NCI-H2196 treated with DMSO at 0.1 percent for 48 hours (cell line): ENCODE data around the gene ANKRD28.

ENCODE experiments used
- DNase-seq: peaks from one replicate; lab custom pipeline; 2025; ENCODE audit not compliant: unreplicated experiment; lab: John Stamatoyannopoulos, UW

Gene ANKRD28

GRCh38 chr3:15804553-15805095 is 6.8 kb upstream of the ANKRD28 start:
- DNase-seq, result no peak

GRCh38 chr3:15803921-15804320 is 6.1 kb upstream of the ANKRD28 start:
- no peak for DNase-seq

- DNase-seq, result no peak
Observed at GRCh38 chr3:15801298-15801697, 3.5 kb upstream of the ANKRD28 start.

- DNase-seq, result no peak
Observed at GRCh38 chr3:15800780-15801179, 3.0 kb upstream of the ANKRD28 start.

GRCh38 chr3:15800327-15800726 is 2.5 kb upstream of the ANKRD28 start:
- DNase-seq, result no peak

GRCh38 chr3:15798533-15799245 is 910 bp upstream of the ANKRD28 start:
- no peak for DNase-seq

GRCh38 chr3:15796771-15797641 is 773 bp downstream of the ANKRD28 start:
- no peak for DNase-seq

GRCh38 chr3:15796331-15796730 is 1.4 kb downstream of the ANKRD28 start:
- no peak for DNase-seq

GRCh38 chr3:15795651-15796308 is 2.0 kb downstream of the ANKRD28 start:
- DNase-seq, result no peak

- DNase-seq, result no peak
Observed at GRCh38 chr3:15794842-15795650, 2.7 kb downstream of the ANKRD28 start.

GRCh38 chr3:15794303-15794771 is 3.4 kb downstream of the ANKRD28 start:
- no peak for DNase-seq

- DNase-seq, result no peak
Observed at GRCh38 chr3:15791525-15791924, 6.3 kb downstream of the ANKRD28 start.

- no peak for DNase-seq
Observed at GRCh38 chr3:15787941-15788340, 9.8 kb downstream of the ANKRD28 start.

- no peak for DNase-seq
Observed at GRCh38 chr3:15787526-15787925, 10.3 kb downstream of the ANKRD28 start.

- no peak for DNase-seq
Observed at GRCh38 chr3:15783361-15783969, 14.3 kb downstream of the ANKRD28 start.

GRCh38 chr3:15782429-15782828 is 15.3 kb downstream of the ANKRD28 start:
- no peak for DNase-seq

- DNase-seq, result no peak
Observed at GRCh38 chr3:15781637-15782402, 16.0 kb downstream of the ANKRD28 start.

- DNase-seq, result no peak
Observed at GRCh38 chr3:15781131-15781530, 16.6 kb downstream of the ANKRD28 start.

GRCh38 chr3:15779111-15779510 is 18.7 kb downstream of the ANKRD28 start:
- DNase-seq, result no peak
